Right lobe of liver (tissue), 6 donors: ENCODE measurements around the gene FOXD3. TPM values are rescaled to one million over a fixed set of nuclear protein-coding genes. Genes with fewer than 3 reads are reported as not detected.
A peak's percentile ranks its signal among the peaks of the same experiment; 100 is the strongest.

Experiments
- ATAC-seq, 4 donors: fragments of 200-7000 bp; cut with Tn5 transposase; one replicate each; pipeline ENCODE4 v1.9.1; 2020; ENCODE audit warnings: mild to moderate bottlenecking in 4 of 4, moderate library complexity in 4 of 4
- DNase-seq, 3 donors: peaks; one replicate each; pipeline ENCODE4 v3.0.0-alpha.2; 2020
- H3K27ac ChIP-seq, 3 donors: fragments of 200-600 bp; one replicate each; pipeline ENCODE4 v1.8.0; 2022
- H3K27me3 ChIP-seq, 2 donors: fragments of 200-600 bp; one replicate each; pipeline ENCODE4 v1.8.0; 2022
- H3K36me3 ChIP-seq, 4 donors: fragments of 200-600 bp; sonication (generic) in 1 of 4; one replicate each; pipeline versions ENCODE4 v1.5.1 to v1.8.0; 2017 to 2022; ENCODE audit warnings: control low read depth in 1 of 4
- H3K4me1 ChIP-seq, 4 donors: fragments of 200-600 bp; sonication (generic) in 1 of 4; one replicate each; pipeline versions ENCODE4 v1.5.1 to v1.8.0; 2017 to 2022; ENCODE audit warnings: control low read depth in 1 of 4
- H3K4me3 ChIP-seq, 3 donors: fragments of 200-600 bp; one replicate each; pipeline ENCODE4 v1.8.0; 2022
- H3K9me3 ChIP-seq, 4 donors: fragments of 200-600 bp; sonication (generic) in 1 of 4; one replicate each; pipeline versions ENCODE4 v1.5.1 to v1.8.0; 2017 to 2022; ENCODE audit warnings: control low read depth in 1 of 4
- CTCF ChIP-seq, 4 donors: fragments of 200-600 bp in 3 of 4; fragments of 450-650 bp in 1 of 4; IDR thresholded peaks; one replicate each; pipeline versions ENCODE4 v1.5.1 to v1.8.0; 2016 to 2022; ENCODE audit warnings: antibody characterized with exemption in 4 of 4, mild to moderate bottlenecking in 2 of 4
- POLR2A ChIP-seq: fragments of 450-650 bp; IDR thresholded peaks from one replicate; pipeline ENCODE4 v1.6.1; 2017; ENCODE audit warnings: antibody characterized with exemption, mild to moderate bottlenecking
- WGBS: methylation state at CpG from one replicate; pipeline ENCODE4 v1.1.6; 2018; ENCODE audit warnings: low coverage, low lambda C conversion rate; ENCODE audit not compliant: insufficient coverage; ENCODE audit errors: missing lambda C conversion rate; 5-methylcytosine and 5-hydroxymethylcytosine counted together
- intact Hi-C, 2 donors: fragments of 100-400 bp; cut with DNase I; formaldehyde crosslinking; loops; one replicate each; pipeline versions ENCODE4 v1.11.2 to v1.14.1; 2022
- total RNA-seq, 6 experiments: library from RNA; depleted of rRNA in 2 of 6; stranded (reverse); fragments of >200 nt in 2 of 6; fragmentation: NEBNext Ultra II Directional in 3 of 6; extraction: Animal tissue kit (Norgen Biotek cat#: 25700) in 3 of 6; gene quantifications; one replicate each; pipeline versions ENCODE4 v1.1.0 to v1.2.4, GENCODE V29; 2016 to 2023
- donor health status: DM: no; HTN: yes; CAD: no.
- donor health status: DM: no; HTN: no; CAD: no.
- donor health status: DM: no; HTN: no; CAD: no.
- donor health status: DM: no; HTN: yes; CAD: no.
- donor health status: DM: no; HTN: yes; CAD: no.

FOXD3 gene
- total RNA-seq, 6 experiments from 2014 or later: 0.12 TPM; not detected in 5

- H3K4me3 ChIP-seq: no peak overlapping the region
- no peaks in the 10 kb centered on the region for H3K36me3 ChIP-seq
- ATAC-seq (no peak), DNase-seq (no peak)
- no peaks in the 10 kb centered on the region for H3K27me3 ChIP-seq
- no peak for TF ChIP-seq POLR2A
- TF ChIP-seq CTCF (IDR thresholded peaks at IDR 0.05): no peak
- H3K4me1 ChIP-seq: no peaks in the 10 kb centered on the region
- no peak overlapping the region for H3K27ac ChIP-seq
- no peaks in the 10 kb centered on the region for H3K9me3 ChIP-seq
- WGBS: 64% methylated on average over 8 of the region's 8 CpGs
- intact Hi-C loops: no loop called here
Observed at GRCh38 chr1:63276624-63277023, 45.7 kb upstream of the FOXD3 start.

- ATAC-seq (no peak), DNase-seq (no peak)
- H3K9me3 ChIP-seq: no peaks in the 10 kb centered on the region
- TF ChIP-seq POLR2A: no peak
- no peak overlapping the region for H3K27ac ChIP-seq
- H3K4me1 ChIP-seq: no peaks in the 10 kb centered on the region
- intact Hi-C loops: no loop called here
- no peaks in the 10 kb centered on the region for H3K27me3 ChIP-seq
- no peak overlapping the region for H3K4me3 ChIP-seq
- no peaks in the 10 kb centered on the region for H3K36me3 ChIP-seq
- WGBS: 70% methylated on average over 3 of the region's 3 CpGs
Observed at GRCh38 chr1:63277195-63278192, 44.9 kb upstream of the FOXD3 start.

GRCh38 chr1:63281753-63282152 is 40.6 kb upstream of the FOXD3 start:
- H3K9me3 ChIP-seq: no peaks in the 10 kb centered on the region
- WGBS: 61% methylated on average over 2 of the region's 2 CpGs
- no peaks in the 10 kb centered on the region for H3K4me1 ChIP-seq
- no peaks in the 10 kb centered on the region for H3K27me3 ChIP-seq
- DNase-seq (no peak), ATAC-seq (no peak)
- H3K4me3 ChIP-seq: no peak overlapping the region
- no peaks in the 10 kb centered on the region for H3K36me3 ChIP-seq
- TF ChIP-seq POLR2A (no peak), CTCF (IDR thresholded peaks at IDR 0.05) (no peak)
- intact Hi-C loops: no loop called here
- no peak overlapping the region for H3K27ac ChIP-seq

GRCh38 chr1:63289135-63289534 is 33.2 kb upstream of the FOXD3 start:
- Histone ChIP-seq H3K4me3 (no peak overlapping the region), H3K4me1 (no peaks in the 10 kb centered on the region), H3K36me3 (no peaks in the 10 kb centered on the region), H3K27me3 (no peaks in the 10 kb centered on the region), H3K27ac (no peak overlapping the region), H3K9me3 (peaks cover 0 to 11% (median 0%) of the 10 kb centered on the region in 4 donors)
- no peak for DNase-seq
- intact Hi-C loops: no loop called here
- no peak for ATAC-seq
- TF ChIP-seq CTCF (IDR thresholded peaks at IDR 0.05) (no peak), POLR2A (no peak)

GRCh38 chr1:63294803-63295594 is 27.4 kb upstream of the FOXD3 start:
- 35% methylated on average over 6 of the region's 6 CpGs for WGBS
- DNase-seq (no peak), ATAC-seq (peak in 1 of 4 donors; percentile 44)
- Histone ChIP-seq H3K4me3 (no peak overlapping the region), H3K9me3 (peaks cover 0 to 3% (median 0%) of the 10 kb centered on the region in 4 donors), H3K27me3 (no peaks in the 10 kb centered on the region), H3K27ac (no peak overlapping the region), H3K36me3 (no peaks in the 10 kb centered on the region), H3K4me1 (no peaks in the 10 kb centered on the region)
- intact Hi-C loops: no loop called here
- no peak for TF ChIP-seq CTCF (IDR thresholded peaks at IDR 0.05)
